Measurements from ENCODE around the gene ADAMTSL1.

DNA sequence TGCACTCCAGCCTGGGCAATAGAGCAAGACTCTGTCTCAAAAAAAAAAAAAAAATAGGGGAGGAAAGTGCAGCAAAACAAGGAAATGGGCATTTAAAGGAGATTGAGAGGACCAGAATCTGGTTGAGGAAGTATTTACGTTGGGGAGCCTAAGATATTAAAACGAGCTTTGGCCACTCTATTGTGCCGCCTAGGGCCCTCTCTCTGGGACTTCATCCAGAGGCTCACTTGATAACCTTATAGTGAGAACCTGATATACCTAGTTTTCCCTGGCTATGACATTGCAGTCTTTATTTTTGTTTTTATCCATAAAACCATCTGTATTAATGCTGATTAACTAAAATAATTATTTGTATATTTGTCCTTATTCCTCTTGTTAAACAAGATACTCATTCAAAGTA is 345.5 kb downstream of the ADAMTSL1 start:
- TF ChIP-seq, protein P1, sequence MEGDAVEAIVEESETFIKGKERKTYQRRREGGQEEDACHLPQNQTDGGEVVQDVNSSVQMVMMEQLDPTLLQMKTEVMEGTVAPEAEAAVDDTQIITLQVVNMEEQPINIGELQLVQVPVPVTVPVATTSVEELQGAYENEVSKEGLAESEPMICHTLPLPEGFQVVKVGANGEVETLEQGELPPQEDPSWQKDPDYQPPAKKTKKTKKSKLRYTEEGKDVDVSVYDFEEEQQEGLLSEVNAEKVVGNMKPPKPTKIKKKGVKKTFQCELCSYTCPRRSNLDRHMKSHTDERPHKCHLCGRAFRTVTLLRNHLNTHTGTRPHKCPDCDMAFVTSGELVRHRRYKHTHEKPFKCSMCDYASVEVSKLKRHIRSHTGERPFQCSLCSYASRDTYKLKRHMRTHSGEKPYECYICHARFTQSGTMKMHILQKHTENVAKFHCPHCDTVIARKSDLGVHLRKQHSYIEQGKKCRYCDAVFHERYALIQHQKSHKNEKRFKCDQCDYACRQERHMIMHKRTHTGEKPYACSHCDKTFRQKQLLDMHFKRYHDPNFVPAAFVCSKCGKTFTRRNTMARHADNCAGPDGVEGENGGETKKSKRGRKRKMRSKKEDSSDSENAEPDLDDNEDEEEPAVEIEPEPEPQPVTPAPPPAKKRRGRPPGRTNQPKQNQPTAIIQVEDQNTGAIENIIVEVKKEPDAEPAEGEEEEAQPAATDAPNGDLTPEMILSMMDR (IDR thresholded peaks at IDR 0.05; ENCODE audit: poor library complexity, severe bottlenecking), result no peak
- TF ChIP-seq EP300 (conservative IDR thresholded peaks at IDR 0.05; ENCODE audit: poor library complexity, severe bottlenecking) (no peak), TAF1 (IDR thresholded peaks at IDR 0.05; ENCODE audit: low read depth) (no peak), RAD21 (conservative IDR thresholded peaks at IDR 0.05) (no peak), REST (IDR thresholded peaks at IDR 0.05; ENCODE audit: borderline replicate concordance) (no peak), EZH2 (IDR thresholded peaks at IDR 0.05; ENCODE audit: borderline replicate concordance, insufficient read depth, low read length, poor library complexity, severe bottlenecking) (no peak), POLR2AphosphoS5 (IDR thresholded peaks at IDR 0.05) (no peak), MXI1 (conservative IDR thresholded peaks at IDR 0.05; ENCODE audit: poor library complexity, severe bottlenecking) (no peak), SMC3 (conservative IDR thresholded peaks at IDR 0.05; ENCODE audit: poor library complexity) (no peak)

All from neural cell (in vitro differentiated cells).